ENCODE data around the gene CPOX. TPM values are rescaled to one million over a fixed set of nuclear protein-coding genes. Genes with fewer than 3 reads are reported as not detected.

Gene CPOX
- total and polyA plus RNA-seq, 2 donors: 12.4 to 16.2 TPM

GRCh38 chr3:98551754-98552153, 41.7 kb downstream of the CPOX start:
- Histone ChIP-seq H3K4me3 (ENCODE audit: low read depth, low read length) (no peak overlapping the region), H3K36me3 (ENCODE audit: insufficient read depth) (no peaks in the 10 kb centered on the region), H3K27ac (ENCODE audit: low read depth) (no peak overlapping the region), H3K4me1 (ENCODE audit: insufficient read depth) (no peaks in the 10 kb centered on the region)
- 65% methylated on average over 3 of the region's 3 CpGs for WGBS
- DNase-seq (ENCODE audit: extremely low spot score): no peak

- 77% methylated on average over 2 of the region's 2 CpGs for WGBS
- no peak for DNase-seq (ENCODE audit: extremely low spot score)
Observed at GRCh38 chr3:98551236-98551635, 42.2 kb downstream of the CPOX start.

GRCh38 chr3:98550833-98551232, 42.6 kb downstream of the CPOX start:
- 90% methylated on average over 3 of the region's 3 CpGs for WGBS
- H3K4me1 ChIP-seq (ENCODE audit: insufficient read depth): no peaks in the 10 kb centered on the region
- H3K36me3 ChIP-seq (ENCODE audit: insufficient read depth): no peaks in the 10 kb centered on the region
- DNase-seq (ENCODE audit: extremely low spot score): no peak
- H3K4me3 ChIP-seq (ENCODE audit: low read depth, low read length): no peak overlapping the region
- H3K27ac ChIP-seq (ENCODE audit: low read depth): no peak overlapping the region

More at GRCh38 chr3:98551236-98551635, 42.2 kb downstream of the CPOX start:
- Histone ChIP-seq H3K4me3 (ENCODE audit: low read depth, low read length) (no peak overlapping the region), H3K27ac (ENCODE audit: low read depth) (no peak overlapping the region), H3K4me1 (ENCODE audit: insufficient read depth) (no peaks in the 10 kb centered on the region), H3K36me3 (ENCODE audit: insufficient read depth) (no peaks in the 10 kb centered on the region)

- 93% methylated on average over 5 of the region's 5 CpGs for WGBS
Observed at GRCh38 chr3:98548544-98548943, 44.9 kb downstream of the CPOX start.

GRCh38 chr3:98545940-98546339, 47.5 kb downstream of the CPOX start:
- DNase-seq (ENCODE audit: extremely low spot score): no peak
- H3K27ac ChIP-seq (ENCODE audit: low read depth): no peak overlapping the region
- 82% methylated on average over 5 of the region's 5 CpGs for WGBS

More at GRCh38 chr3:98548544-98548943, 44.9 kb downstream of the CPOX start:
- Histone ChIP-seq H3K4me3 (ENCODE audit: low read depth, low read length) (no peak overlapping the region), H3K27ac (ENCODE audit: low read depth) (no peak overlapping the region), H3K36me3 (ENCODE audit: insufficient read depth) (no peaks in the 10 kb centered on the region), H3K4me1 (ENCODE audit: insufficient read depth) (no peaks in the 10 kb centered on the region)
- no peak for DNase-seq (ENCODE audit: extremely low spot score)

GRCh38 chr3:98542623-98543022, 50.8 kb downstream of the CPOX start:
- Histone ChIP-seq H3K27ac (ENCODE audit: low read depth) (no peak overlapping the region), H3K4me1 (ENCODE audit: insufficient read depth) (no peaks in the 10 kb centered on the region), H3K4me3 (ENCODE audit: low read depth, low read length) (no peak overlapping the region), H3K36me3 (ENCODE audit: insufficient read depth) (no peaks in the 10 kb centered on the region)
- WGBS: 91% methylated on average over 1 of the region's 1 CpG
- no peak for DNase-seq (ENCODE audit: extremely low spot score)

More at GRCh38 chr3:98545940-98546339, 47.5 kb downstream of the CPOX start:
- Histone ChIP-seq H3K36me3 (ENCODE audit: insufficient read depth) (no peaks in the 10 kb centered on the region), H3K4me1 (ENCODE audit: insufficient read depth) (no peaks in the 10 kb centered on the region), H3K4me3 (ENCODE audit: low read depth, low read length) (no peak overlapping the region)

GRCh38 chr3:98541695-98542094, 51.7 kb downstream of the CPOX start:
- Histone ChIP-seq H3K27ac (ENCODE audit: low read depth) (no peak overlapping the region), H3K36me3 (ENCODE audit: insufficient read depth) (no peaks in the 10 kb centered on the region), H3K4me1 (ENCODE audit: insufficient read depth) (no peaks in the 10 kb centered on the region), H3K4me3 (ENCODE audit: low read depth, low read length) (no peak overlapping the region)
- WGBS: 97% methylated on average over 1 of the region's 1 CpG
- DNase-seq (ENCODE audit: extremely low spot score): no peak

- no peak for DNase-seq (ENCODE audit: extremely low spot score)
- H3K27ac ChIP-seq (ENCODE audit: low read depth): no peak overlapping the region
- H3K4me3 ChIP-seq (ENCODE audit: low read depth, low read length): no peak overlapping the region
- no peaks in the 10 kb centered on the region for H3K36me3 ChIP-seq (ENCODE audit: insufficient read depth)
- WGBS: 77% methylated on average over 3 of the region's 3 CpGs
- H3K4me1 ChIP-seq (ENCODE audit: insufficient read depth): no peaks in the 10 kb centered on the region
Observed at GRCh38 chr3:98540346-98540745, 53.1 kb downstream of the CPOX start.

- no peak overlapping the region for H3K27ac ChIP-seq (ENCODE audit: low read depth)
- WGBS: 80% methylated on average over 6 of the region's 6 CpGs
- H3K4me1 ChIP-seq (ENCODE audit: insufficient read depth): no peaks in the 10 kb centered on the region
- H3K4me3 ChIP-seq (ENCODE audit: low read depth, low read length): no peak overlapping the region
- H3K36me3 ChIP-seq (ENCODE audit: insufficient read depth): no peaks in the 10 kb centered on the region
- DNase-seq (ENCODE audit: extremely low spot score): no peak
Observed at GRCh38 chr3:98536456-98537017, 56.9 kb downstream of the CPOX start.

GRCh38 chr3:98534734-98535133, 58.7 kb downstream of the CPOX start:
- Histone ChIP-seq H3K36me3 (ENCODE audit: insufficient read depth) (no peaks in the 10 kb centered on the region), H3K4me1 (ENCODE audit: insufficient read depth) (no peaks in the 10 kb centered on the region), H3K4me3 (ENCODE audit: low read depth, low read length) (no peak overlapping the region), H3K27ac (ENCODE audit: low read depth) (no peak overlapping the region)
- DNase-seq (ENCODE audit: extremely low spot score): no peak
- WGBS: 96% methylated on average over 1 of the region's 1 CpG

- H3K27ac ChIP-seq (ENCODE audit: low read depth): no peak overlapping the region
- H3K4me3 ChIP-seq (ENCODE audit: low read depth, low read length): no peak overlapping the region
- 92% methylated on average over 2 of the region's 2 CpGs for WGBS
- no peaks in the 10 kb centered on the region for H3K4me1 ChIP-seq (ENCODE audit: insufficient read depth)
- no peak for DNase-seq (ENCODE audit: extremely low spot score)
- H3K36me3 ChIP-seq (ENCODE audit: insufficient read depth): no peaks in the 10 kb centered on the region
Observed at GRCh38 chr3:98534168-98534567, 59.2 kb downstream of the CPOX start.

- 89% methylated on average over 6 of the region's 6 CpGs for WGBS
- Histone ChIP-seq H3K4me1 (ENCODE audit: insufficient read depth) (no peaks in the 10 kb centered on the region), H3K27ac (ENCODE audit: low read depth) (no peak overlapping the region), H3K36me3 (ENCODE audit: insufficient read depth) (no peaks in the 10 kb centered on the region), H3K4me3 (ENCODE audit: low read depth, low read length) (peak overlapping the region; percentile 11)
- DNase-seq (ENCODE audit: extremely low spot score): no peak
Observed at GRCh38 chr3:98532709-98533571, 60.5 kb downstream of the CPOX start.

- Histone ChIP-seq H3K36me3 (ENCODE audit: insufficient read depth) (no peaks in the 10 kb centered on the region), H3K4me1 (ENCODE audit: insufficient read depth) (no peaks in the 10 kb centered on the region), H3K4me3 (ENCODE audit: low read depth, low read length) (peak overlapping the region; percentile 11), H3K27ac (ENCODE audit: low read depth) (no peak overlapping the region)
- DNase-seq (ENCODE audit: extremely low spot score): no peak
- 83% methylated on average over 5 of the region's 5 CpGs for WGBS
Observed at GRCh38 chr3:98532275-98532637, 61.2 kb downstream of the CPOX start.

- 73% methylated on average over 7 of the region's 7 CpGs for WGBS
Observed at GRCh38 chr3:98531622-98532274, 61.7 kb downstream of the CPOX start, which contains the start of gene GPR15. TSS of gene GPR15 (plus strand) at chr3:98531978. CDS start at chr3:98532034, 56 bp downstream.

More at GRCh38 chr3:98531622-98532274, 61.7 kb downstream of the CPOX start, which contains the start of gene GPR15:
- Histone ChIP-seq H3K36me3 (ENCODE audit: insufficient read depth) (no peaks in the 10 kb centered on the region), H3K4me3 (ENCODE audit: low read depth, low read length) (peak within 1 kb of the TSS; percentile 11), H3K4me1 (ENCODE audit: insufficient read depth) (no peaks in the 10 kb centered on the region), H3K27ac (ENCODE audit: low read depth) (no peak within 1 kb of the TSS)
- DNase-seq (ENCODE audit: extremely low spot score): no peak
